B cell (primary cell): Measurements from ENCODE around the gene BMP6. TPM values are rescaled to one million over a fixed set of nuclear protein-coding genes. Genes with fewer than 3 reads are reported as not detected.

Experiments used
- ATAC-seq: fragments of 200-7000 bp; cut with Tn5 transposase; one replicate; pipeline ENCODE4 v1.10.0; 2021; ENCODE audit warnings: low read depth, mild to moderate bottlenecking, moderate number of reproducible peaks, moderate library complexity
- CTCF ChIA-PET: fragments of 350-600 bp; sonication (Branson Sonifier 250); formaldehyde crosslinking; loops from one replicate; lab custom pipeline; 2021; ENCODE audit warnings: antibody characterized with exemption, inconsistent platforms; lab: Charles Lee
- POLR2A ChIA-PET: fragments of 350-600 bp; sonication (Branson Sonifier 250); formaldehyde crosslinking; loops from one replicate; lab custom pipeline; 2021; ENCODE audit warnings: antibody characterized with exemption; lab: Charles Lee
- DNase-seq: peaks from one replicate; pipeline ENCODE4 v3.0.0; 2013
- H2AFZ ChIP-seq: 2 replicates; pipeline ENCODE4 v1.6.1; 2012; ENCODE audit warnings: mild to moderate bottlenecking, low read depth, low read length; ENCODE audit not compliant: insufficient read depth, poor library complexity, severe bottlenecking
- H3K27ac ChIP-seq, 2 donors: 1 replicate in 1 of 2; 2 replicates in 1 of 2; pipeline ENCODE4 v1.5.1; 2012 to 2013; ENCODE audit warnings: low read length in 2 of 2, mild to moderate bottlenecking in 2 of 2, moderate library complexity in 1 of 2
- H3K27me3 ChIP-seq, 4 experiments: fragments of 200-600 bp in 1 of 4; sonication (generic) in 1 of 4; replicated peaks in 1 of 4; 1 replicate in 2 of 4; 2 replicates in 2 of 4; pipeline versions ENCODE4 v1.6.1 to v1.7.0; 2013 to 2016; ENCODE audit warnings: low read length in 3 of 4, mild to moderate bottlenecking in 2 of 4, mixed read lengths in 1 of 4, moderate library complexity in 1 of 4; ENCODE audit not compliant: insufficient read depth in 4 of 4, control insufficient read depth in 3 of 4; ENCODE audit errors: control extremely low read depth in 1 of 4
- H3K36me3 ChIP-seq, 2 experiments: replicated peaks in 1 of 2; 1 replicate in 1 of 2; 2 replicates in 1 of 2; pipeline versions ENCODE4 v1.6.1 to v1.7.1; 2013; ENCODE audit warnings: low read length in 1 of 2; ENCODE audit not compliant: insufficient read depth in 2 of 2, control insufficient read depth in 1 of 2; ENCODE audit errors: control extremely low read depth in 1 of 2, extremely low read depth in 1 of 2
- H3K4me1 ChIP-seq, 2 donors: fragments of 200-600 bp in 1 of 2; sonication (generic) in 1 of 2; 1 replicate in 1 of 2; 2 replicates in 1 of 2; pipeline versions ENCODE4 v1.5.1 to v1.6.1; 2013 to 2017; ENCODE audit warnings: low read length in 2 of 2; ENCODE audit not compliant: control insufficient read depth in 2 of 2, insufficient read depth in 2 of 2
- H3K4me2 ChIP-seq: replicated peaks from 2 replicates; pipeline ENCODE3; 2012; ENCODE audit warnings: mild to moderate bottlenecking, low read depth, low read length; ENCODE audit not compliant: poor library complexity, severe bottlenecking
- H3K4me3 ChIP-seq, 5 experiments: fragments of 200-600 bp in 1 of 5; sonication (generic) in 1 of 5; 1 replicate in 3 of 5; 2 replicates in 2 of 5; pipeline versions ENCODE4 v1.5.1 to v1.7.0; 2011 to 2016; ENCODE audit warnings: low read length in 4 of 5, mild to moderate bottlenecking in 4 of 5, low read depth in 2 of 5, control low read depth in 1 of 5, moderate library complexity in 1 of 5; ENCODE audit not compliant: insufficient read depth in 1 of 5; ENCODE audit errors: control extremely low read depth in 1 of 5, extremely low read depth in 1 of 5
- H3K79me2 ChIP-seq: fragments of 200-600 bp; sonication (generic); one replicate; pipeline ENCODE4 v1.6.0; 2016; ENCODE audit warnings: low read length; ENCODE audit not compliant: control insufficient read depth, insufficient read depth
- H3K9ac ChIP-seq: fragments of 200-600 bp; sonication (generic); 2 replicates; pipeline ENCODE4 v1.6.1; 2017; ENCODE audit warnings: mild to moderate bottlenecking, low read length, moderate library complexity
- H3K9me3 ChIP-seq, 3 donors: one replicate each; pipeline versions ENCODE4 v1.6.1 to v1.7.1; 2013; ENCODE audit warnings: low read length in 2 of 3; ENCODE audit not compliant: control insufficient read depth in 2 of 3, insufficient read depth in 1 of 3; ENCODE audit errors: control extremely low read depth in 1 of 3
- H4K20me1 ChIP-seq: 2 replicates; pipeline ENCODE4 v1.6.0; 2012; ENCODE audit warnings: mild to moderate bottlenecking, low read length; ENCODE audit not compliant: insufficient read depth, control insufficient read depth, poor library complexity, severe bottlenecking
- H3K27ac Mint-ChIP-seq: one replicate; pipeline ENCODE4 v1.8.0; 2021; ENCODE audit warnings: mixed read lengths
- H3K27me3 Mint-ChIP-seq: one replicate; pipeline ENCODE4 v1.8.0; 2021; ENCODE audit warnings: mixed read lengths
- H3K4me1 Mint-ChIP-seq: one replicate; pipeline ENCODE4 v1.8.0; 2021; ENCODE audit warnings: mixed read lengths
- H3K4me3 Mint-ChIP-seq: one replicate; pipeline ENCODE4 v1.8.0; 2021; ENCODE audit warnings: mixed read lengths
- H3K9me3 Mint-ChIP-seq: one replicate; pipeline ENCODE4 v1.8.0; 2022; ENCODE audit warnings: mixed read lengths; ENCODE audit not compliant: insufficient read depth
- CTCF ChIP-seq: fragments of 200-600 bp; IDR thresholded peaks from one replicate; pipeline ENCODE4 v1.8.0; 2022; ENCODE audit warnings: antibody characterized with exemption, mild to moderate bottlenecking
- EZH2 ChIP-seq: IDR thresholded peaks from 2 replicates; pipeline ENCODE4 v1.6.1; 2012; ENCODE audit warnings: borderline replicate concordance, low read depth, mild to moderate bottlenecking, moderate library complexity, low read length; ENCODE audit not compliant: insufficient read depth, poor library complexity, severe bottlenecking
- WGBS: methylation state at CpG from one replicate; pipeline ENCODE4 v1.1.5; 2013; ENCODE audit warnings: missing lambda C conversion rate; ENCODE audit not compliant: insufficient coverage; 5-methylcytosine and 5-hydroxymethylcytosine counted together
- intact Hi-C: fragments of 100-400 bp; cut with micrococcal nuclease; formaldehyde crosslinking; loops from one replicate; pipeline ENCODE4 v1.10.0; 2022
- polyA plus RNA-seq: library from polyadenylated mRNA; depleted of rRNA; stranded (reverse); fragments of >200 nt; gene quantifications from 2 replicates; pipeline ENCODE4 v1.2.3, GENCODE V29; 2012
- total RNA-seq, 2 donors: library from RNA; stranded (reverse); fragments of 120-200 nt in 1 of 2; gene quantifications; 1 replicate in 1 of 2; 2 replicates in 1 of 2; pipeline versions ENCODE4 v1.2.3 to v1.2.4, GENCODE V29; 2013 to 2022

The BMP6 gene
- total and polyA plus RNA-seq, 2 donors (not counting 1 experiment from before 2014, with no cell fraction given), result 0.43 to 2.9 TPM

GRCh38 chr6:7882505-7883257, 156.8 kb downstream of the BMP6 start:
- CTCF ChIA-PET, result no interaction called here
- Histone ChIP-seq H3K9ac (no peak overlapping the region), H3K9me3 (no peaks in the 10 kb centered on the region), H3K27me3 (no peaks in the 10 kb centered on the region), H3K4me1 (no peaks in the 10 kb centered on the region), H4K20me1 (peaks cover 7% of the 10 kb centered on the region), H3K36me3 (peaks cover 2 to 81% of the 10 kb centered on the region in 2 experiments), H2AFZ (no peak overlapping the region), H3K4me3 (no peak overlapping the region), H3K4me2 (no peak overlapping the region), H3K79me2 (no peaks in the 10 kb centered on the region), H3K27ac (no peak overlapping the region)
- POLR2A ChIA-PET, result interaction anchor here (0.6 kb wide), 1 partner anchor 24 kb away, joined by 3 read pairs; no protein-coding TSS in a partner anchor
- ATAC-seq (no peak), DNase-seq (no peak)
- Mint-ChIP-seq H3K4me1 (no peaks in the 10 kb centered on the region), H3K9me3 (no peaks in the 10 kb centered on the region), H3K4me3 (no peak overlapping the region), H3K27me3 (no peaks in the 10 kb centered on the region), H3K27ac (no peak overlapping the region)
- TF ChIP-seq EZH2 (no peak), CTCF (no peak)
- intact Hi-C loops, result no loop called here
- WGBS, result 98% methylated on average over 17 of the region's 19 CpGs

GRCh38 chr6:7883381-7883780, 157.5 kb downstream of the BMP6 start:
- ChIA-PET POLR2A (no interaction called here), CTCF (no interaction called here)
- Histone ChIP-seq H3K4me3 (no peak overlapping the region), H3K9me3 (no peaks in the 10 kb centered on the region), H3K4me1 (no peaks in the 10 kb centered on the region), H3K36me3 (peaks cover 2 to 88% of the 10 kb centered on the region in 2 experiments), H3K27ac (no peak overlapping the region), H4K20me1 (peaks cover 7% of the 10 kb centered on the region), H3K79me2 (no peaks in the 10 kb centered on the region), H2AFZ (no peak overlapping the region), H3K4me2 (no peak overlapping the region), H3K9ac (no peak overlapping the region), H3K27me3 (no peaks in the 10 kb centered on the region)
- H3K27ac Mint-ChIP-seq, result no peak overlapping the region
- intact Hi-C loops, result no loop called here
- no peak for TF ChIP-seq CTCF
- TF ChIP-seq EZH2, result no peak
- no peaks in the 10 kb centered on the region for H3K27me3 Mint-ChIP-seq
- H3K4me1 Mint-ChIP-seq, result no peaks in the 10 kb centered on the region
- no peak for DNase-seq
- no peak overlapping the region for H3K4me3 Mint-ChIP-seq
- no peak for ATAC-seq
- 97% methylated on average over 4 of the region's 8 CpGs for WGBS
- H3K9me3 Mint-ChIP-seq, result no peaks in the 10 kb centered on the region
